Loucy (cell line): ENCODE measurements around the gene MAB21L1.

Experiments
- H2AFZ ChIP-seq: fragments of 200-600 bp; sonication (generic); 2 replicates; pipeline ENCODE4 v1.6.0; 2016; ENCODE audit warnings: antibody characterized with exemption, mild to moderate bottlenecking, low read length, moderate library complexity
- H3F3A ChIP-seq: fragments of 200-600 bp; 2 replicates; pipeline ENCODE4 v1.6.0; 2016; ENCODE audit warnings: antibody characterized with exemption, low read depth, mild to moderate bottlenecking
- H3K27me3 ChIP-seq: fragments of 200-600 bp; sonication (generic); 2 replicates; pipeline ENCODE4 v1.6.1; 2014; ENCODE audit warnings: low read length, mild to moderate bottlenecking; ENCODE audit not compliant: insufficient read depth, poor library complexity, severe bottlenecking
- H3K36me3 ChIP-seq: fragments of 200-600 bp; sonication (generic); 2 replicates; pipeline ENCODE4 v1.6.1; 2016; ENCODE audit warnings: low read length; ENCODE audit not compliant: insufficient read depth
- H3K4me1 ChIP-seq: fragments of 200-600 bp; sonication (generic); 2 replicates; pipeline ENCODE4 v1.5.1; 2014; ENCODE audit warnings: low read length, mild to moderate bottlenecking; ENCODE audit not compliant: insufficient read depth, poor library complexity, severe bottlenecking
- H3K4me2 ChIP-seq: fragments of 200-600 bp; sonication (generic); 2 replicates; pipeline ENCODE4 v1.6.0; 2014; ENCODE audit warnings: antibody characterized with exemption, low read length, low read depth, mild to moderate bottlenecking; ENCODE audit not compliant: poor library complexity, severe bottlenecking
- H3K4me3 ChIP-seq: fragments of 200-600 bp; sonication (generic); 2 replicates; pipeline ENCODE4 v1.5.1; 2014; ENCODE audit warnings: low read length, mild to moderate bottlenecking, mixed read lengths; ENCODE audit not compliant: poor library complexity, severe bottlenecking
- H3K79me2 ChIP-seq: fragments of 200-600 bp; sonication (generic); 2 replicates; pipeline ENCODE4 v1.6.1; 2014; ENCODE audit warnings: low read length; ENCODE audit not compliant: insufficient read depth
- H3K9ac ChIP-seq: fragments of 200-600 bp; sonication (generic); 2 replicates; pipeline ENCODE4 v1.6.0; 2014; ENCODE audit warnings: mild to moderate bottlenecking, low read depth, low read length, moderate library complexity; ENCODE audit not compliant: poor library complexity, severe bottlenecking
- H3K9me2 ChIP-seq: fragments of 200-600 bp; sonication (generic); replicated peaks from 2 replicates; pipeline ENCODE4 v1.6.1; 2016; ENCODE audit warnings: low read depth, low read length, mixed read lengths
- H3K9me3 ChIP-seq: fragments of 200-600 bp; sonication (generic); 2 replicates; pipeline ENCODE4 v1.6.1; 2014; ENCODE audit warnings: mild to moderate bottlenecking, antibody characterized with exemption, low read length, low read depth; ENCODE audit not compliant: insufficient read depth
- H4K20me1 ChIP-seq: fragments of 200-600 bp; sonication (generic); 2 replicates; pipeline ENCODE4 v1.6.0; 2014; ENCODE audit warnings: antibody characterized with exemption, low read length, mild to moderate bottlenecking; ENCODE audit not compliant: insufficient read depth, poor library complexity, severe bottlenecking
- CTCF ChIP-seq: fragments of 200-600 bp; sonication (generic); conservative IDR thresholded peaks from 2 replicates; pipeline ENCODE4 v1.5.1; 2014; ENCODE audit warnings: mild to moderate bottlenecking, antibody characterized with exemption, low read length
- EZH2phosphoT487 ChIP-seq: fragments of 200-600 bp; IDR thresholded peaks from 2 replicates; pipeline ENCODE4 v1.6.1; 2018; ENCODE audit warnings: antibody characterized with exemption, mild to moderate bottlenecking, moderate library complexity, borderline replicate concordance

Gene MAB21L1

GRCh38 chr13:35475960-35476943 is at the start of gene MAB21L1:
MAB21L1 (minus strand) TSS chr13:35476689; CDS start chr13:35476138, 551 bp downstream.
- Histone ChIP-seq H3K4me2 (no peak within 1 kb of the TSS), H3F3A (no peaks in the 10 kb centered on the region), H3K27me3 (no peaks in the 10 kb centered on the region), H3K4me1 (peaks cover 16% of the 10 kb centered on the region), H3K4me3 (no peak within 1 kb of the TSS), H3K9ac (no peak within 1 kb of the TSS), H3K9me2 (no peaks in the 10 kb centered on the region), H4K20me1 (no peaks in the 10 kb centered on the region), H3K79me2 (no peaks in the 10 kb centered on the region), H2AFZ (no peak within 1 kb of the TSS), H3K9me3 (no peaks in the 10 kb centered on the region), H3K36me3 (no peaks in the 10 kb centered on the region)
- TF ChIP-seq EZH2phosphoT487 (no peak), CTCF (no peak)

- Histone ChIP-seq H3F3A (no peaks in the 10 kb centered on the region), H3K9me3 (no peaks in the 10 kb centered on the region), H3K9me2 (no peaks in the 10 kb centered on the region), H2AFZ (no peak overlapping the region), H3K27me3 (no peaks in the 10 kb centered on the region), H3K4me3 (no peak overlapping the region), H3K4me2 (no peak overlapping the region), H4K20me1 (no peaks in the 10 kb centered on the region), H3K36me3 (no peaks in the 10 kb centered on the region), H3K9ac (no peak overlapping the region), H3K4me1 (no peaks in the 10 kb centered on the region), H3K79me2 (no peaks in the 10 kb centered on the region)
- TF ChIP-seq CTCF = no peak
- no peak for TF ChIP-seq EZH2phosphoT487
Measured at GRCh38 chr13:35524171-35524570, 47.7 kb upstream of the MAB21L1 start.

GRCh38 chr13:35518337-35518946 is 42.0 kb upstream of the MAB21L1 start:
- no peaks in the 10 kb centered on the region for H3F3A ChIP-seq
- no peak overlapping the region for H3K4me2 ChIP-seq
- H3K4me3 ChIP-seq = no peak overlapping the region
- H3K4me1 ChIP-seq = no peaks in the 10 kb centered on the region
- no peak overlapping the region for H2AFZ ChIP-seq
- no peak overlapping the region for H3K9ac ChIP-seq
- TF ChIP-seq EZH2phosphoT487 = no peak
- no peak for TF ChIP-seq CTCF
- no peaks in the 10 kb centered on the region for H3K27me3 ChIP-seq
- H3K9me2 ChIP-seq = no peaks in the 10 kb centered on the region
- H3K9me3 ChIP-seq = no peaks in the 10 kb centered on the region
- no peaks in the 10 kb centered on the region for H4K20me1 ChIP-seq
- no peaks in the 10 kb centered on the region for H3K79me2 ChIP-seq
- no peaks in the 10 kb centered on the region for H3K36me3 ChIP-seq
